H9 (cell line): ENCODE results near the gene HOXD13. TPM values are rescaled to one million over a fixed set of nuclear protein-coding genes. Genes with fewer than 3 reads are reported as not detected.

Experiments used
- DNase-seq: peaks from one replicate; pipeline ENCODE4 v3.0.0-alpha.2; 2017
- H2AFZ ChIP-seq: one replicate; pipeline ENCODE4 v1.6.1; 2013; ENCODE audit warnings: mild to moderate bottlenecking, low read length, control low read depth, moderate library complexity
- H2AK5ac ChIP-seq: 2 replicates; pipeline ENCODE4 v1.6.1; 2013; ENCODE audit warnings: low read length, control low read depth, mixed read lengths; ENCODE audit not compliant: insufficient read length
- H2BK120ac ChIP-seq: one replicate; pipeline ENCODE4 v1.6.1; 2013; ENCODE audit warnings: low read depth, mild to moderate bottlenecking, low read length, control low read depth, inconsistent platforms; ENCODE audit not compliant: poor library complexity, severe bottlenecking
- H2BK12ac ChIP-seq: 2 replicates; pipeline ENCODE4 v1.6.1; 2013; ENCODE audit warnings: low read length, control low read depth, mixed read lengths, low read depth; ENCODE audit not compliant: insufficient read length
- H2BK15ac ChIP-seq: 2 replicates; pipeline ENCODE4 v1.6.1; 2013; ENCODE audit warnings: low read depth, low read length, control low read depth
- H2BK20ac ChIP-seq: one replicate; pipeline ENCODE4 v1.6.1; 2013; ENCODE audit warnings: low read depth, mild to moderate bottlenecking, low read length, control low read depth, inconsistent platforms; ENCODE audit not compliant: poor library complexity, severe bottlenecking
- H2BK5ac ChIP-seq: 2 replicates; pipeline ENCODE4 v1.6.1; 2013; ENCODE audit warnings: low read length, control low read depth, mixed read lengths; ENCODE audit not compliant: insufficient read length
- H3K14ac ChIP-seq: 2 replicates; pipeline ENCODE4 v1.6.1; 2013; ENCODE audit warnings: low read length, control low read depth; ENCODE audit not compliant: insufficient read depth
- H3K18ac ChIP-seq: 2 replicates; pipeline ENCODE4 v1.6.1; 2013; ENCODE audit warnings: low read depth, mild to moderate bottlenecking, mixed read lengths, low read length, control low read depth; ENCODE audit not compliant: insufficient read length
- H3K23ac ChIP-seq: 2 replicates; pipeline ENCODE4 v1.6.1; 2013; ENCODE audit warnings: low read length, control low read depth, mixed read lengths, low read depth; ENCODE audit not compliant: insufficient read length
- H3K23me2 ChIP-seq: 2 replicates; pipeline ENCODE4 v1.6.1; 2013; ENCODE audit warnings: low read depth, mild to moderate bottlenecking, mixed read lengths, low read length, control low read depth; ENCODE audit not compliant: insufficient read length, poor library complexity, severe bottlenecking
- H3K27ac ChIP-seq: 2 replicates; pipeline ENCODE4 v1.5.1; 2013; ENCODE audit warnings: low read length, control low read depth, mixed read lengths, low read depth; ENCODE audit not compliant: insufficient read length
- H3K27me3 ChIP-seq: 2 replicates; pipeline ENCODE4 v1.6.1; 2013; ENCODE audit warnings: low read length, control low read depth, inconsistent platforms; ENCODE audit not compliant: insufficient read depth
- H3K4ac ChIP-seq: 2 replicates; pipeline ENCODE4 v1.6.1; 2013; ENCODE audit warnings: low read depth, mild to moderate bottlenecking, control low read depth, inconsistent platforms, low read length, moderate library complexity
- H3K4me1 ChIP-seq: 2 replicates; pipeline ENCODE4 v1.6.1; 2013; ENCODE audit warnings: low read length, control low read depth, inconsistent platforms; ENCODE audit not compliant: insufficient read depth
- H3K4me2 ChIP-seq: 2 replicates; pipeline ENCODE4 v1.6.1; 2013; ENCODE audit warnings: low read length, control low read depth, mixed read lengths; ENCODE audit not compliant: insufficient read length, insufficient read depth
- H3K56ac ChIP-seq: 2 replicates; pipeline ENCODE4 v1.6.1; 2013; ENCODE audit warnings: low read depth, mild to moderate bottlenecking, mixed read lengths, low read length, control low read depth; ENCODE audit not compliant: insufficient read length
- H3K79me1 ChIP-seq: 2 replicates; pipeline ENCODE4 v1.6.1; 2013; ENCODE audit warnings: low read depth, mild to moderate bottlenecking, moderate library complexity, low read length, control low read depth, inconsistent platforms; ENCODE audit not compliant: insufficient read depth, poor library complexity, severe bottlenecking
- H3K79me2 ChIP-seq: 2 replicates; pipeline ENCODE4 v1.6.1; 2013; ENCODE audit warnings: low read length, control low read depth, inconsistent platforms; ENCODE audit not compliant: insufficient read depth
- H3K9ac ChIP-seq: 2 replicates; pipeline ENCODE4 v1.6.1; 2013; ENCODE audit warnings: low read length, control low read depth, mixed read lengths; ENCODE audit not compliant: insufficient read length; ENCODE audit errors: extremely low read depth
- H3K9me3 ChIP-seq: one replicate; pipeline ENCODE4 v1.6.1; 2013; ENCODE audit warnings: low read depth, low read length, inconsistent platforms; ENCODE audit not compliant: control insufficient read depth
- H3T11ph ChIP-seq: one replicate; pipeline ENCODE4 v1.6.1; 2013; ENCODE audit warnings: mild to moderate bottlenecking, low read length, control low read depth, inconsistent platforms
- H4K20me1 ChIP-seq: one replicate; pipeline ENCODE4 v1.6.1; 2013; ENCODE audit not compliant: control insufficient read depth, insufficient read length, insufficient read depth
- H4K5ac ChIP-seq: 2 replicates; pipeline ENCODE4 v1.6.1; 2013; ENCODE audit warnings: low read depth, mild to moderate bottlenecking, mixed read lengths, low read length, control low read depth; ENCODE audit not compliant: insufficient read length
- H4K8ac ChIP-seq: replicated peaks from 2 replicates; pipeline ENCODE4 v1.6.1; 2013; ENCODE audit warnings: low read length, control low read depth, mixed read lengths, low read depth; ENCODE audit not compliant: insufficient read length
- H4K91ac ChIP-seq: 2 replicates; pipeline ENCODE4 v1.6.1; 2013; ENCODE audit warnings: low read depth, mild to moderate bottlenecking, moderate library complexity, mixed read lengths, low read length, control low read depth; ENCODE audit not compliant: insufficient read length
- H3K27ac Mint-ChIP-seq, 3 experiments: 2 replicates in 2 of 3; 3 replicates in 1 of 3; pipeline ENCODE4 v1.8.0; 2020 to 2021; ENCODE audit warnings: mixed read lengths in 3 of 3, mild to moderate bottlenecking in 1 of 3, moderate library complexity in 1 of 3
- H3K27me3 Mint-ChIP-seq: 2 replicates; pipeline ENCODE4 v1.8.0; 2021; ENCODE audit warnings: low read depth, mild to moderate bottlenecking, moderate library complexity, mixed read lengths
- H3K36me3 Mint-ChIP-seq, 3 experiments: 2 replicates in 2 of 3; 3 replicates in 1 of 3; pipeline ENCODE4 v1.8.0; 2020 to 2021; ENCODE audit warnings: low read depth in 3 of 3, mixed read lengths in 3 of 3; ENCODE audit not compliant: insufficient read depth in 1 of 3
- H3K4me1 Mint-ChIP-seq, 2 experiments: 2 replicates each; pipeline ENCODE4 v1.8.0; 2020; ENCODE audit warnings: mixed read lengths in 2 of 2
- H3K4me3 Mint-ChIP-seq, 2 experiments: 2 replicates in 1 of 2; 3 replicates in 1 of 2; pipeline ENCODE4 v1.8.0; 2020 to 2021; ENCODE audit warnings: mild to moderate bottlenecking in 2 of 2, mixed read lengths in 2 of 2, moderate library complexity in 1 of 2
- H3K9me3 Mint-ChIP-seq, 2 experiments: 2 replicates in 1 of 2; 3 replicates in 1 of 2; pipeline ENCODE4 v1.8.0; 2020; ENCODE audit warnings: mild to moderate bottlenecking in 2 of 2, mixed read lengths in 2 of 2, moderate library complexity in 1 of 2
- CTCF ChIP-seq: fragments of 200-600 bp; sonication (generic); conservative IDR thresholded peaks from 3 replicates; pipeline ENCODE4 v1.8.0; 2021; ENCODE audit warnings: antibody characterized with exemption, mild to moderate bottlenecking
- WGBS: extraction: QIAGEN DNeasy Blood & Tissue Kit; methylation state at CpG from one replicate; pipeline ENCODE4 v1.1.7; 2013; ENCODE audit warnings: missing lambda C conversion rate, low lambda C conversion rate, mixed read lengths; ENCODE audit not compliant: insufficient read length; ENCODE audit errors: extremely low coverage; 5-methylcytosine and 5-hydroxymethylcytosine counted together
- total RNA-seq: library from RNA; stranded (reverse); gene quantifications from 2 replicates; pipeline ENCODE4 v1.2.1, GENCODE V29; 2021

HOXD13 gene
- total RNA-seq, 1 experiment from 2014 or later: not detected

GRCh38 chr2:176117162-176117822 lies 24.8 kb downstream of the HOXD13 start:
- no peak overlapping the region for H2BK5ac ChIP-seq
- H4K5ac ChIP-seq: no peak overlapping the region
- H3K79me1 ChIP-seq: no peaks in the 10 kb centered on the region
- H3K14ac ChIP-seq: no peak overlapping the region
- H3K79me2 ChIP-seq: no peaks in the 10 kb centered on the region
- no peak overlapping the region for H4K8ac ChIP-seq
- H3K27ac ChIP-seq: no peak overlapping the region
- no peak overlapping the region for H2AK5ac ChIP-seq
- H3K4ac ChIP-seq: no peak overlapping the region
- no peak for TF ChIP-seq CTCF
- peak; percentile 28 for DNase-seq
- no peak overlapping the region for H3T11ph ChIP-seq
- Mint-ChIP-seq H3K4me1 (peaks cover 0 to 9% of the 10 kb centered on the region in 2 experiments; a peak in 2 of 4 replicates), H3K27ac (no peak overlapping the region), H3K27me3 (peaks cover 100% of the 10 kb centered on the region), H3K4me3 (no peak overlapping the region), H3K9me3 (peaks cover 10 to 24% of the 10 kb centered on the region in 2 experiments), H3K36me3 (peaks cover 0 to 3% (median 0%) of the 10 kb centered on the region in 3 experiments; a peak in 2 of 7 replicates)
- WGBS: no CpG with 5 or more reads among the region's 40 CpGs
- no peak overlapping the region for H3K9ac ChIP-seq
- H4K91ac ChIP-seq: no peak overlapping the region
- no peak overlapping the region for H3K56ac ChIP-seq
- no peak overlapping the region for H2BK20ac ChIP-seq
- H3K4me1 ChIP-seq: no peaks in the 10 kb centered on the region
- H4K20me1 ChIP-seq: peaks cover 4% of the 10 kb centered on the region
- H3K23ac ChIP-seq: no peak overlapping the region
- H3K9me3 ChIP-seq: no peaks in the 10 kb centered on the region
- H2AFZ ChIP-seq: no peak overlapping the region
- no peak overlapping the region for H3K18ac ChIP-seq
- no peak overlapping the region for H2BK12ac ChIP-seq
- no peak overlapping the region for H2BK15ac ChIP-seq
- peaks cover 98% of the 10 kb centered on the region for H3K27me3 ChIP-seq
- H3K4me2 ChIP-seq: no peak overlapping the region
- no peak overlapping the region for H2BK120ac ChIP-seq
- peaks cover 2% of the 10 kb centered on the region for H3K23me2 ChIP-seq
